ENCODE results near the gene COMMD10.

The COMMD10 gene

DNA sequence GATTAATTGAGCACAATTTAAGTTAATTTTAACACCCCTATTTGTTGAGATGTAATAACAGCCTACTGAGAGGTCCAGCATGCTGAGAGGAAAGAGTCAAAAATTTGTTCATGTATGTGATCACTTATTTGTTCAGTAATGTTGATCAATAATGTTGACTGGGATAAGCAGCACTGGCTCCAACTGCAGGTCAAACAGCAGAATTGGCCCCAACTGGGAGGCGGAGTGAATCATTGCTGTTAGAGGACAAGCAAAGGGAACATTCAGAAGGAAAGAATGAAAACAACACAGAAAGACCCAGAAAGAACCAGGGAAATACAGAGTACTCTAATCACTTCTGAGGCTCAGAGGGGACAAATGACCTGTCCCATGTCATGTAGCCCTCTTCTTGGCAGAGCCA is 221.1 kb downstream of the COMMD10 start:
- Histone ChIP-seq H3K4me1 (ENCODE audit: control insufficient read depth, insufficient read depth, low read length) (no peaks in the 10 kb centered on the region), H3K4me3 (ENCODE audit: low read length in 2 of 2) (no peak overlapping the region), H3K9ac (ENCODE audit: low read length in 2 of 2) (no peak overlapping the region), H3K27ac (ENCODE audit: low read length) (no peak overlapping the region), H3K27me3 (ENCODE audit: control insufficient read depth in 1 of 2, insufficient read depth in 2 of 2, low read length in 2 of 2) (no peaks in the 10 kb centered on the region), H3K36me3 (ENCODE audit: control insufficient read depth in 2 of 2, insufficient read depth in 2 of 2, low read length in 2 of 2) (peaks cover 16 to 24% of the 10 kb centered on the region in 2 donors), H3K9me3 (ENCODE audit: control insufficient read depth in 2 of 2, low read length in 2 of 2) (no peaks in the 10 kb centered on the region)

DNA sequence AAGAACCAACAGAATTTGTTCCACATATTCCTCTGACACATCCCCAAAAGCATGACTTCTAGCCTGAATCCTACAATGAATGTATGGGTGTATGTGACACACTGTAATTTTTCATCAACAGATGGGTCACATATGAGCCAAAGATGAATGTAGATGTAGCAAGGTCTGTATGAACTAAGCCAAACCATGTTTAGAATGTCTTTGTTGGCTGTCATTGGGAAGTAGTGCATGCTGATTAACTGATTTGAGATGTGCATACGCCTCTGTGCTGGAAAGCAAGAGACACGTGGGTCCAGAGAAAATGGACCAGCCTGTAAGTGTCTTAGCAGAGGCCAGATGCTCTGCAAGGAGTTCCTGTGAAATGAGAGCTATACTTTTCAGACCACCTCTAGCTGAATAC is 222.0 kb downstream of the COMMD10 start:
- no peaks in the 10 kb centered on the region for H3K9me3 ChIP-seq (ENCODE audit: control insufficient read depth in 2 of 2, low read length in 2 of 2)
- peaks cover 16 to 24% of the 10 kb centered on the region in 2 donors for H3K36me3 ChIP-seq (ENCODE audit: control insufficient read depth in 2 of 2, insufficient read depth in 2 of 2, low read length in 2 of 2)
- H3K4me1 ChIP-seq (ENCODE audit: control insufficient read depth, insufficient read depth, low read length): no peaks in the 10 kb centered on the region

DNA sequence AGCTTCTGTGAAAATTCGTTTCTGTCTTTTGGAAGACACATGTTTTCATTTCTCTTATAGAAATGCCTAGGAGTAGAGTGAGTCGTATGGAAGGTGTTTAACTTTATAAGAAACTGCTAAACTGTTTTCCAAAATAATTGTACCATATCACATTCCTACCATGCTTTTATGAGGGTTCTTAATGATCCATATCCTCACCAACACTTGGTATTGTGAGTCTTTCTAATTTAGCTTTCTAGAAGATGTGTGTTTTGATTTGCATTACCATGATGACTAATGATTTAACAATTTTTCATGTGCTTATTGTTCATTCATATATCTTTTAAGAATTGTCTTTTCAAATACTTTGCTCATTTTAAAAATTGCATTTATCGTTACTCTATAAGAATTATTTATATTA is 223.6 kb downstream of the COMMD10 start:
- Histone ChIP-seq H3K4me3 (ENCODE audit: low read length in 2 of 2) (no peak overlapping the region), H3K9me3 (ENCODE audit: control insufficient read depth in 2 of 2, low read length in 2 of 2) (no peaks in the 10 kb centered on the region), H3K27ac (ENCODE audit: low read length) (no peak overlapping the region), H3K27me3 (ENCODE audit: control insufficient read depth in 1 of 2, insufficient read depth in 2 of 2, low read length in 2 of 2) (no peaks in the 10 kb centered on the region), H3K9ac (ENCODE audit: low read length in 2 of 2) (no peak overlapping the region), H3K4me1 (ENCODE audit: control insufficient read depth, insufficient read depth, low read length) (no peaks in the 10 kb centered on the region), H3K36me3 (ENCODE audit: control insufficient read depth in 2 of 2, insufficient read depth in 2 of 2, low read length in 2 of 2) (peaks cover 16 to 23% of the 10 kb centered on the region in 2 donors)

More for the DNA sequence above, 222.0 kb downstream of the COMMD10 start:
- Histone ChIP-seq H3K9ac (ENCODE audit: low read length in 2 of 2) (no peak overlapping the region), H3K4me3 (ENCODE audit: low read length in 2 of 2) (no peak overlapping the region), H3K27me3 (ENCODE audit: control insufficient read depth in 1 of 2, insufficient read depth in 2 of 2, low read length in 2 of 2) (no peaks in the 10 kb centered on the region), H3K27ac (ENCODE audit: low read length) (no peak overlapping the region)

DNA sequence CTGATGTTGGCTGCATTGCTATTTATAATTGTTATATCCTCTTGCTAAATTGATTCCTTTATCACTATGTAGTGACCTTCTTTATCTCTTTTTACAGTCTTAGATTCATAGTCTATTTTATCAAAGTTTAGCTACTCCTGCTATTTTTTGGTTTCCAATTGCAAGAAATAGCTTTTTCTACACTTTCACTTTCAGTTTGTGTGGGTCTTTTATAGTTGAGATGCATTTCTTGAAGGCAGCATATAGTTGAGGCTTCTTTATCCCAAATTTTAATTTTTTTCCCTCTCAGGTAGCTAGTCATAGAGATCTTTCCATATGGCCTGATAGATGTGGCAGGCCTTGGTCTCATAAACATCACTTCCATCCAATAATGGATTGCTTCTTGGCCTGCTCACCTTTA is 228.5 kb downstream of the COMMD10 start:
- Histone ChIP-seq H3K4me1 (ENCODE audit: control insufficient read depth, insufficient read depth, low read length) (no peaks in the 10 kb centered on the region), H3K27me3 (ENCODE audit: control insufficient read depth in 1 of 2, insufficient read depth in 2 of 2, low read length in 2 of 2) (no peaks in the 10 kb centered on the region), H3K9ac (ENCODE audit: low read length in 2 of 2) (no peak overlapping the region), H3K36me3 (ENCODE audit: control insufficient read depth in 2 of 2, insufficient read depth in 2 of 2, low read length in 2 of 2) (peaks cover 0 to 5% of the 10 kb centered on the region in 2 donors), H3K27ac (ENCODE audit: low read length) (no peak overlapping the region), H3K4me3 (ENCODE audit: low read length in 2 of 2) (no peak overlapping the region), H3K9me3 (ENCODE audit: control insufficient read depth in 2 of 2, low read length in 2 of 2) (peaks cover 1 to 4% of the 10 kb centered on the region in 2 donors)

DNA sequence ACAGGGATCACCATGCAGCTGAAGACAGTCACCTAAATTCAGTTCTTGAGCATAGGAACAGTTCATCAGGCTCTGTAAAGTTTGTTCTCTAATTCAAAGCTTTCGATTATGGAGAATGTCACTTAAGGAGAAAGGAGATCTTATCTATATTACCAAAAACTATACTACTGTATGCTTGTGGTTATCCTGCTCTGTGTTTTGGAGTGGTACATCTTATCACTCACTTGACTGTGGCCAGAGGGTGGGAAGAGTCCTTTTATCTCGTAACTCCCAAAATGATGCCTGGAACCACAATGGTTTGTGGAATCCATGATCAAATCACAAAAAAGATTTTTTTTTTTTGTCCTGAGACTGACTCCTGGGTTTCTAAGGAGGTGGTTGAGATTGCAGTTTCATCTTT is 230.7 kb downstream of the COMMD10 start:
- peaks cover 4 to 10% of the 10 kb centered on the region in 2 donors for H3K9me3 ChIP-seq (ENCODE audit: control insufficient read depth in 2 of 2, low read length in 2 of 2)
- peaks cover 0 to 6% of the 10 kb centered on the region in 2 donors for H3K36me3 ChIP-seq (ENCODE audit: control insufficient read depth in 2 of 2, insufficient read depth in 2 of 2, low read length in 2 of 2)
- no peak overlapping the region for H3K27ac ChIP-seq (ENCODE audit: low read length)
- H3K27me3 ChIP-seq (ENCODE audit: control insufficient read depth in 1 of 2, insufficient read depth in 2 of 2, low read length in 2 of 2): no peaks in the 10 kb centered on the region
- no peak overlapping the region for H3K9ac ChIP-seq (ENCODE audit: low read length in 2 of 2)
- H3K4me1 ChIP-seq (ENCODE audit: control insufficient read depth, insufficient read depth, low read length): no peaks in the 10 kb centered on the region
- no peak overlapping the region for H3K4me3 ChIP-seq (ENCODE audit: low read length in 2 of 2)

DNA sequence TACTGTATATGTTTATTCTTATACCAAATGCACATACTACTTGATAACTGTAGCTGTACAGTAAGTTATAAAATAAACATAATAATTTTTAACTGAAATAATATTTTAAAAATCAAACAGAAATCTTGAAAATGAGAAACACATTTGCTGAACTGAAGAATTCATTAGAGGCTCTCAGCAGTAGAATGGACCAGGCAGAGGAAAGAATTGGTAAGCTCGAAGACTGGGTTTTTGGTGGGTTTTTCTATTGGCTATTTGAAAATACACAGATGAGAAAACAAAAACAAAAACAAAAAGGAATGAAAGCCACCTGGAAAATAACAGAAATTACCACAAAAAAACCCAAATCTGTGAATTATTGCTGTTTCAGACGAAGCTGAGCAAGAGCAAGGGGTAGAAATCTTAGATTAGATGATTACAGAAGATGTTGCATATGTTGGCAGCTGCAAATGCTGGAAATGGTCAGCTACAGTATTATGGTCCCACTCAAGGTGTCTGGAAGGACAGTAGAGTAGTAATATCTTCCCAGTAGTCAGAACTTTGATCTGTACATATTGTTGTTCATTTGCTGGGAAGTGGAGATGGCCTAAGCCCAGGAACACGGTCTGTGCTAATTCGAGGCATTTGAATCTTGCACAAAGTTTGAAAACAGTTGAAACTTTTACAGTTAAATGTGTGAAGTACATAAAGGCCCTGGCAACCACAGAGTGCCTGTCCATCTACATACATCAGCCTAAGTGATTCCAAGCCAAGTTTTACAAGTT is 233.4 kb downstream of the COMMD10 start:
- peaks cover 0 to 6% of the 10 kb centered on the region in 2 donors for H3K36me3 ChIP-seq (ENCODE audit: control insufficient read depth in 2 of 2, insufficient read depth in 2 of 2, low read length in 2 of 2)

GRCh38 chr5:116320486-116320885 is 235.7 kb downstream of the COMMD10 start:
- no peak overlapping the region for H3K27ac ChIP-seq (ENCODE audit: low read length)

More for the DNA sequence above, 233.4 kb downstream of the COMMD10 start:
- H3K9me3 ChIP-seq (ENCODE audit: control insufficient read depth in 2 of 2, low read length in 2 of 2): peaks cover 4 to 10% of the 10 kb centered on the region in 2 donors
- no peak overlapping the region for H3K4me3 ChIP-seq (ENCODE audit: low read length in 2 of 2)
- no peak overlapping the region for H3K9ac ChIP-seq (ENCODE audit: low read length in 2 of 2)
- H3K27ac ChIP-seq (ENCODE audit: low read length): no peak overlapping the region
- no peaks in the 10 kb centered on the region for H3K27me3 ChIP-seq (ENCODE audit: control insufficient read depth in 1 of 2, insufficient read depth in 2 of 2, low read length in 2 of 2)
- no peaks in the 10 kb centered on the region for H3K4me1 ChIP-seq (ENCODE audit: control insufficient read depth, insufficient read depth, low read length)

GRCh38 chr5:116329503-116329902 is 244.7 kb downstream of the COMMD10 start:
- Histone ChIP-seq H3K9me3 (ENCODE audit: control insufficient read depth in 2 of 2, low read length in 2 of 2) (peaks cover 0 to 10% of the 10 kb centered on the region in 2 donors), H3K27ac (ENCODE audit: low read length) (no peak overlapping the region), H3K9ac (ENCODE audit: low read length in 2 of 2) (no peak overlapping the region), H3K4me1 (ENCODE audit: control insufficient read depth, insufficient read depth, low read length) (no peaks in the 10 kb centered on the region), H3K27me3 (ENCODE audit: control insufficient read depth in 1 of 2, insufficient read depth in 2 of 2, low read length in 2 of 2) (no peaks in the 10 kb centered on the region), H3K36me3 (ENCODE audit: control insufficient read depth in 2 of 2, insufficient read depth in 2 of 2, low read length in 2 of 2) (peaks cover 0 to 2% of the 10 kb centered on the region in 2 donors), H3K4me3 (ENCODE audit: low read length in 2 of 2) (no peak overlapping the region)

More at GRCh38 chr5:116320486-116320885, 235.7 kb downstream of the COMMD10 start:
- peak overlapping the region in 1 of 2 donors; percentile 20 for H3K4me3 ChIP-seq (ENCODE audit: low read length in 2 of 2)
- H3K9me3 ChIP-seq (ENCODE audit: control insufficient read depth in 2 of 2, low read length in 2 of 2): peaks cover 4 to 10% of the 10 kb centered on the region in 2 donors
- H3K27me3 ChIP-seq (ENCODE audit: control insufficient read depth in 1 of 2, insufficient read depth in 2 of 2, low read length in 2 of 2): no peaks in the 10 kb centered on the region
- peaks cover 0 to 6% of the 10 kb centered on the region in 2 donors for H3K36me3 ChIP-seq (ENCODE audit: control insufficient read depth in 2 of 2, insufficient read depth in 2 of 2, low read length in 2 of 2)
- no peak overlapping the region for H3K9ac ChIP-seq (ENCODE audit: low read length in 2 of 2)
- no peaks in the 10 kb centered on the region for H3K4me1 ChIP-seq (ENCODE audit: control insufficient read depth, insufficient read depth, low read length)

DNA sequence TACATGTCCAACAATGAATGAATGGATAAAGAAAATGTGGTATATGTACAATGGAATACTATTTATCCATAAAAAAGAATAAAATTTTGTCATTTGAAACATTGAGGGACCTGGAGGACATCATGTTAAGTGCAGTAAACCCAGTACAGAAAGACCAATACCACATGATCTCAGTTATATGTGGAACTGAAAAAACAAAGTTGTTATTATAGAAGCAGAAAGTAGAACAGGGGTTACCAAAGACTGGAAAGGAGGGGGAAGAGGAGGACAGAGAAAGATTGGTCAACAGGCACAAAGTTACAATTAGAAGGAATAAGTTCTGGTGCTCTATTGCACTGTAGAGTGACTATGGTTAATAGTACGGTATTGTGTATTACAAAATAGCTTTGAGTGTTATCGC is 256.0 kb downstream of the COMMD10 start:
- Histone ChIP-seq H3K4me1 (ENCODE audit: control insufficient read depth, insufficient read depth, low read length) (no peaks in the 10 kb centered on the region), H3K4me3 (ENCODE audit: low read length in 2 of 2) (no peak overlapping the region), H3K36me3 (ENCODE audit: control insufficient read depth in 2 of 2, insufficient read depth in 2 of 2, low read length in 2 of 2) (no peaks in the 10 kb centered on the region), H3K27ac (ENCODE audit: low read length) (no peak overlapping the region), H3K9me3 (ENCODE audit: control insufficient read depth in 2 of 2, low read length in 2 of 2) (no peaks in the 10 kb centered on the region), H3K9ac (ENCODE audit: low read length in 2 of 2) (no peak overlapping the region), H3K27me3 (ENCODE audit: control insufficient read depth in 1 of 2, insufficient read depth in 2 of 2, low read length in 2 of 2) (no peaks in the 10 kb centered on the region)

Data from stomach smooth muscle (tissue), 2 donors.